OCI-LY1 (cell line): ENCODE measurements around the gene SULT2B1.

Source experiments
- CTCF ChIP-seq: fragments of 200-600 bp; sonication (generic), shearing (Covaris generic); IDR thresholded peaks from 2 replicates; pipeline ENCODE4 v1.5.1; 2017; ENCODE audit warnings: mild to moderate bottlenecking, antibody characterized with exemption, low read length, moderate library complexity, mixed read lengths
- EZH2 ChIP-seq: fragments of 200-600 bp; sonication (generic), shearing (Covaris generic); IDR thresholded peaks from 2 replicates; pipeline ENCODE4 v1.8.0; 2017; ENCODE audit warnings: borderline replicate concordance, mixed run types, mild to moderate bottlenecking, antibody characterized with exemption, low read length, moderate library complexity, mixed read lengths

- TF ChIP-seq CTCF: no peak
- TF ChIP-seq EZH2: no peak
Measured at GRCh38 chr19:48524221-48524620, 27.8 kb upstream of the SULT2B1 start.
